Raji (cell line): Measurements from ENCODE around the gene HPN.

Source experiments
- POLR2A ChIP-seq: IDR thresholded peaks from 2 replicates; pipeline ENCODE4 v1.6.1; 2011; ENCODE audit warnings: low read depth, low read length, control low read depth; ENCODE audit not compliant: insufficient read depth

The HPN gene

DNA sequence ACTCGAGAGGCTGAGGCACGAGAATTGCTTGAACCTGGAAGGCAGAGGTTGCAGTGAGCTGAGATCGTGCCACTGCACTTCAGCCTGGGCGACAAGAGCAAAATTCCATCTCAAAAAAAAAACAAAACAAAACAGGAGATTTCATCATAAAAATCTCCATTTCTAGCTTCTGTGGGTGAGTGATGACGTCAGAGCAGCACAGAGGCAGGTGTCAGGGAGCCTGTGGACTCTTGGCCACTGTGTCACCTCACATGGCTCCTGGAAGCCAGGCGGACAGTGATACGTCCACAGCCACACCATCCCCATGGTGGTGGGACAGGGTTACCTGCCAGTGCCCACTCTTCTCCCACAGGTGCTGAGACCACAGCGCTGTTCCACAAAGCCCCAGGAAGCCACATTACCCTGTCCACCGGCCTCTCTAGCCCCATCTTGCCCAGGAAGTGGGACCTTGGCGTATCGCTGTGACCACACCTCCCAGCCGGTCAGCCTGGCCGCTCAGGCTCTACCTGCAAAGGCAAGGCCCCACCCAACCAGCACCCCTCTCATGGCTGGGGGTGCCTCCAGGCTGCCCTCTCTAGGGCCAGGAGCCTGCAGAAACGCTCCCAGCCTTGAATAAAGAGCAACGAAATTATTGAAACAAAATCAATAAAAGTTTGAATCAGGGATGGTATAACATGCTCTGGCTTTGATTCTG is 71.6 kb downstream of the HPN start:
- no peak for TF ChIP-seq POLR2A

DNA sequence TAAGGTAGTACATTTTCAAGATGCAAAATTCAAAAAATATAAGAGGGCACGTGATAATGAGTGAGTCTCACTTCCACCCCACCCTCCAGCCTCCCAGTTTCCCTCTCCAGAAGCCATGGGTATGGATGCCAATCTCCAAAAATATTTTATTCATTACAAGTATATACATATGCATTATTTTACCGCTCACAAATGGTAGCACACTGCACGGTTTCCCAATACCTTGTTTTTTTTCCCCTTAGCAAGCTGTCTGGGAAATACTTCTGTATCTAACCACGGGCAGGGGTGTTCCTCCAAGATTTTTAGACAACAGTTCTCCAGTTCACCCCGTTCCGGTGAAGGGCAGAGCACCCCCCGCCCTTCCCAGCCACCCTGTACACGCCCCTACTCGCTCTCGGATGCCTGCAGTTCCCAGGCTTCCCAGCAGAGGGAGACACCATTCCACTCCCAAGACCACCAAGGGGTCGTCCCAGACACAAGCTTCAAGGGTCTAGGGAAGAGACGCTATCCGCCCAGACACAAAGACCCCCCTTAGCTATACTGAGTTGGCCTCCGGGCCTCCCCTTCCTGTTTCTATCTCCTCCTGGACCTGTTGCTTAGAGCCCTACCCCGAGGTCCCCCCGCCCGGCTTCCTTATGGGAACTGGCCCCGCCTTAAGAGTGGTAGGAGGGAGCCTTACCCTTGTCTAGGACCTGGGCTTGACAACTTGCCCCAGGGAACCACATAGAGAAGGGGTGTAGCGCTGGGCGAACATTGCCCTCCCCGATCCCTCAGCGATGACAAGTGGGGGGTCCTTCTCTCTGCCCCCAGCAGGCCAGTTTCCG is 73.0 kb downstream of the HPN start:
- no peak for TF ChIP-seq POLR2A

DNA sequence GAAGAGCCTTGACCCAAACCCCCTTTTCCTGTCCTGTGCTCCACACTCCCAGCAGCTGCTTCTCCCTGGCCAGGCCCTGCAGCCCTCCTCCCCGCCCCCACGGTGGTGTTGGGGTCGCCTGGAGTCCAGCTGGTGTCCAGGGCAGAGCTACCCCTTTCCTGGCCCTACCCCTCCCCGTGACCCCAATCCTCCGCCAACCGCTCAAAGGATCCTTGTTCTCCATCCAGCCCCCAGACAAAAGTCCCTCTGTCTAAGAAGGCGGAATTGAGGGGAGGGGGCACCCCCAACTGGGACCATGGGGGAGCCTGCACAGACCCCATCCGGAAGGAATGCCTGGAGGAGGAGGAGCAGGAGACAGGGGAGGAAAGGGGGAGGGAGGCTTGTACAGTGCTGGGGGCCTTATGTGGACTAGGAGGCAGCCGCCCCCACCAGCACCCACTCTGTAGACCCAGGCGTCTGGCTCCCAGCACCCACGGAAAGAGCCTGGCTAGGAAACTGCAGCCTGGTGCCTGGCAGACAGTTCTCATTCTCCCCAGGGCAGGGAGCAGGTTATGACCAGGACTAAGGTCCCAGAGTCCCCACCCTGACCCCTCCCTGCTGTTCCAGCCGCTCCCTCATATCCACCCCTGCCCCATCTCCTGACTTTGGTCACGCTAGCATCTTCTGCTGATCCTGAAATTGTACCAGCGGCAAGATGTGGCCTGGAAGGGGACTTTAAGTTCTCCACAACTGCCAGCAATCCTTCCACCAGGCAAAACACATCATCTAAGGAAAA is 73.8 kb downstream of the HPN start, which contains the start of gene FXYD3:
Gene FXYD3 (plus strand): TSS at position 647 of the 775 bp plus-strand sequence. CDS start 3,554 bp downstream, outside the sequence.
- no peak for TF ChIP-seq POLR2A
